Stomach (tissue), 9 donors: ENCODE results near the gene APMAP. TPM values are rescaled to one million over a fixed set of nuclear protein-coding genes. Genes with fewer than 3 reads are reported as not detected.
A peak's percentile ranks its signal among the peaks of the same experiment; 100 is the strongest.

ENCODE experiments used
- DNase-seq, 2 donors: peaks; one replicate each; pipeline versions ENCODE4 v3.0.0 to v3.0.0-alpha.2; 2013 to 2019
- H3K27ac ChIP-seq, 5 donors: fragments of 200-600 bp in 4 of 5; sonication (generic) in 4 of 5; one replicate each; pipeline ENCODE4 v1.5.1; 2013 to 2019; ENCODE audit warnings: mild to moderate bottlenecking in 1 of 5, moderate library complexity in 1 of 5
- H3K27me3 ChIP-seq, 3 donors: fragments of 200-600 bp; sonication (generic); one replicate each; pipeline ENCODE4 v1.5.1; 2017 to 2019; ENCODE audit warnings: mixed run types in 1 of 3
- H3K36me3 ChIP-seq, 4 donors: fragments of 200-600 bp; sonication (generic); 1 replicate in 3 of 4; 2 replicates in 1 of 4; pipeline ENCODE4 v1.5.1; 2016 to 2019
- H3K4me1 ChIP-seq, 4 donors: fragments of 200-600 bp; sonication (generic); one replicate each; pipeline ENCODE4 v1.5.1; 2016 to 2019
- H3K4me3 ChIP-seq, 4 donors: fragments of 200-600 bp; sonication (generic) in 3 of 4; one replicate each; pipeline ENCODE4 v1.5.1; 2016 to 2019; ENCODE audit warnings: mild to moderate bottlenecking in 1 of 4
- H3K9me3 ChIP-seq, 4 donors: fragments of 200-600 bp; sonication (generic); one replicate each; pipeline ENCODE4 v1.5.1; 2016 to 2019
- EP300 ChIP-seq: sonication (generic); formaldehyde crosslinking; IDR thresholded peaks from one replicate; pipeline ENCODE4 v1.6.1; 2017; ENCODE audit warnings: antibody characterized with exemption
- POLR2A ChIP-seq, 4 donors: fragments of 450-650 bp; IDR thresholded peaks; one replicate each; pipeline ENCODE4 v1.6.1; 2016; ENCODE audit warnings: antibody characterized with exemption in 4 of 4, control low read depth in 2 of 4, mild to moderate bottlenecking in 1 of 4, moderate library complexity in 1 of 4
- POLR2AphosphoS5 ChIP-seq, 3 donors: sonication (generic); formaldehyde crosslinking; IDR thresholded peaks; one replicate each; pipeline ENCODE4 v1.6.1; 2016; ENCODE audit warnings: antibody characterized with exemption in 3 of 3
- WGBS, 5 donors: extraction: QIAGEN DNeasy Blood & Tissue Kit in 3 of 5; methylation state at CpG; one replicate each; pipeline versions ENCODE4 v1.1.5 to v1.1.7; 2013 to 2018; 5-methylcytosine and 5-hydroxymethylcytosine counted together
- intact Hi-C: fragments of 100-400 bp; cut with DNase I; formaldehyde crosslinking; loops from one replicate; pipeline ENCODE4 v1.15.1; 2023; ENCODE audit warnings: low total_unique reads
- polyA plus RNA-seq, 3 donors: library from polyadenylated mRNA; stranded (reverse); fragments of 200-250 nt; gene quantifications; one replicate each; pipeline ENCODE4 v1.2.3, GENCODE V29; 2013
- total RNA-seq, 5 donors: library from RNA; depleted of rRNA; stranded (reverse); fragments of >200 nt; gene quantifications; one replicate each; pipeline versions ENCODE4 v1.1.0 to v1.2.3, GENCODE V29; 2014 to 2016
- TF ChIP-seq, protein P1 (sequence below), 7 experiments: fragments of 450-650 bp in 4 of 7; fragments of 200-600 bp in 3 of 7; sonication (generic) in 3 of 7; IDR thresholded peaks; one replicate each; pipeline ENCODE4 v1.5.1; 2016 to 2019; ENCODE audit warnings: antibody characterized with exemption in 7 of 7, control low read depth in 2 of 7, mild to moderate bottlenecking in 1 of 7
- donor health status: healthy with polysubstance abuse.
- donor health status: Bipolar disorder and iron deficiency.
- donor health status: healthy.

The APMAP gene
- total and polyA plus RNA-seq, 8 donors, result 12.3 to 55.6 (median 32.1) TPM

DNA sequence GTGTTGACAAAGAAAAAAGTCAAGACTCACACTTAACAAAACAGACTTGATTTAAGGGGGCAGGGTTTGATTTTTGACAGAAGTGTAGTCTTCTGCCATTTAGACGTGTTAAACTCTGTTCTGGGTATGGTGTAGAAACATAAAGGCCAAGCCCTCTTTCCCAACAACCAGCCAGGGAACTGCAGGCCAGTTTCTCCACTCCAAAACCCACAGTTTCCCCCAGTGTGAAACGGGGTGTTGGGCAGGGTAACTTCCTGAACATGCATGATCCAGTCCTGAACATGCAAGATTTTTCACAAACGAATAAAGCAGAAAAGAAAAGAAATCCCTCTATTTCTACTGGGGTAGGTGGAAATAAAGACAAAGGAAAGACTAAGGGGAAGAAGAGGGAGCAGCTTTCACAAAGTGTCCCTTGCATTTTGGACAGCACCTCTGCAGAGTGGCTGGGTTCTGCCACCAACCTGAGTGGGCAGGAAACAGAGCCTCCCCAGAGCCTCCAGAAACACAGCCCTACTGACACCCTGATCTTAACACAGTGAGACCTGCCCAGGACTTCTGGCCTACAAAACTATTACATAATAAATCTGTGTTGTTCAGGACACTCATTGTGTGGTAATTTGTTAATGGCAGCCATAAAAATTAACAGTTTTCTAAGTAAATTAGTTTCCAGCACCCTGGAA, 7.5 kb downstream of the APMAP start:
- Histone ChIP-seq H3K9me3 (peaks cover 0 to 4% (median 0%) of the 10 kb centered on the region in 4 donors), H3K27ac (no peak overlapping the region), H3K4me1 (peaks cover 0 to 32% (median 7%) of the 10 kb centered on the region in 4 donors), H3K27me3 (no peaks in the 10 kb centered on the region), H3K4me3 (no peak overlapping the region), H3K36me3 (peaks cover 22 to 39% (median 34%) of the 10 kb centered on the region in 4 donors)
- 62 to 78% (median 68%) methylated on average over 3 of the region's 3 CpGs for WGBS, 5 donors
- DNase-seq, result peak in 1 of 2 donors; percentile 23
- TF ChIP-seq EP300, result no peak
- TF ChIP-seq, protein P1, sequence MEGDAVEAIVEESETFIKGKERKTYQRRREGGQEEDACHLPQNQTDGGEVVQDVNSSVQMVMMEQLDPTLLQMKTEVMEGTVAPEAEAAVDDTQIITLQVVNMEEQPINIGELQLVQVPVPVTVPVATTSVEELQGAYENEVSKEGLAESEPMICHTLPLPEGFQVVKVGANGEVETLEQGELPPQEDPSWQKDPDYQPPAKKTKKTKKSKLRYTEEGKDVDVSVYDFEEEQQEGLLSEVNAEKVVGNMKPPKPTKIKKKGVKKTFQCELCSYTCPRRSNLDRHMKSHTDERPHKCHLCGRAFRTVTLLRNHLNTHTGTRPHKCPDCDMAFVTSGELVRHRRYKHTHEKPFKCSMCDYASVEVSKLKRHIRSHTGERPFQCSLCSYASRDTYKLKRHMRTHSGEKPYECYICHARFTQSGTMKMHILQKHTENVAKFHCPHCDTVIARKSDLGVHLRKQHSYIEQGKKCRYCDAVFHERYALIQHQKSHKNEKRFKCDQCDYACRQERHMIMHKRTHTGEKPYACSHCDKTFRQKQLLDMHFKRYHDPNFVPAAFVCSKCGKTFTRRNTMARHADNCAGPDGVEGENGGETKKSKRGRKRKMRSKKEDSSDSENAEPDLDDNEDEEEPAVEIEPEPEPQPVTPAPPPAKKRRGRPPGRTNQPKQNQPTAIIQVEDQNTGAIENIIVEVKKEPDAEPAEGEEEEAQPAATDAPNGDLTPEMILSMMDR (IDR thresholded peaks at IDR 0.05), result no peak
- no peak for TF ChIP-seq POLR2A (IDR thresholded peaks at IDR 0.05)
- TF ChIP-seq POLR2AphosphoS5 (IDR thresholded peaks at IDR 0.05), result no peak
- intact Hi-C loops, result no loop called here

DNA sequence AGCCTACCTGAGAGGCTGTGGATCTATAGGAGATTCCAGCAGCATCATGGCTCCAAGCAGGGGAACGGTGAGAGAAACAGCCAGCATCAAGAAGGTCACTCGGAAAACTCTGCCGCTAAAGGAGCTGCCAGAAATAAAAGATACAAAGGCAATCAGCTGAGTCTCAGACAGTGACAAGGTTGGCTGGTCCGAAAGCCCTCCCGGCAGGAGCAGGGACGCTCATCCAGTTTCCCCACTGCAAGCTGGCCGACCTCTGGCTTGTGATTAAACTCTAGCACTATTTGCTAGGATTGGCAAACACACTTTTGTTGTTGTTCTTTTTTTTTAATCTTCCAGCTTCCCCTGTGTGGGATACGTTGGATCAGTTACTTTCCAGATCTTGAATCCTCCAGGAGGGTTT, 8.7 kb downstream of the APMAP start:
- Histone ChIP-seq H3K36me3 (peaks cover 27 to 47% (median 42%) of the 10 kb centered on the region in 4 donors), H3K4me1 (peaks cover 0 to 34% (median 7%) of the 10 kb centered on the region in 4 donors), H3K27ac (no peak overlapping the region), H3K4me3 (no peak overlapping the region), H3K27me3 (no peaks in the 10 kb centered on the region), H3K9me3 (peaks cover 0 to 8% (median 0%) of the 10 kb centered on the region in 4 donors)
- intact Hi-C loops, result no loop called here
- WGBS, 5 donors, result 55 to 71% (median 58%) methylated on average over 8 of the region's 8 CpGs
- DNase-seq, result no peak
- TF ChIP-seq, protein P1 (IDR thresholded peaks at IDR 0.05), result no peak
- TF ChIP-seq EP300 (no peak), POLR2A (IDR thresholded peaks at IDR 0.05) (no peak), POLR2AphosphoS5 (IDR thresholded peaks at IDR 0.05) (no peak)

DNA sequence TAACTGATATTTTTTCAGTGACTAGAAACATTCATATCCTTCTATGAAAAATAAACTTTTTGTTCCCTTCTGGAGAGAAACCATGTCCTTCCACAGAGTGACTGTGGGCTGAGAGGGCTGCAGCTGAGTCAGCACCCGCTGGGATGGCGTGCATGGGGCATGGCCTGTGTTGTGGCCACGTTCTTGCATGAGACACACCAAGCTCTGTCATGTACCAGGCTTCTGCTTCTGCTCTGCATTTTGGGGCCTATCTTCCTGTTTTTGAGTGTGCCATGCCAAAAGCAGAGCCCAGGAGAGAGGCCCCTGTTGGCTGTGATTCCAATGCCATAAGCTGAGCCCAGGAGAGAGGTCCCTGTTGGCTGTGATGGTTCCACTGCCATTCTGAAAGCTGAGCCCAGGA, 10.8 kb downstream of the APMAP start:
- DNase-seq, result no peak
- TF ChIP-seq EP300, result no peak
- TF ChIP-seq, protein P1 (IDR thresholded peaks at IDR 0.05), result no peak
- no peak for TF ChIP-seq POLR2AphosphoS5 (IDR thresholded peaks at IDR 0.05)
- no peak for TF ChIP-seq POLR2A (IDR thresholded peaks at IDR 0.05)
- H3K27me3 ChIP-seq, result no peaks in the 10 kb centered on the region
- H3K36me3 ChIP-seq, result peaks cover 27 to 68% (median 63%) of the 10 kb centered on the region in 4 donors
- H3K4me1 ChIP-seq, result peaks cover 0 to 37% (median 5%) of the 10 kb centered on the region in 4 donors
- 71 to 91% (median 86%) methylated on average over 3 of the region's 3 CpGs for WGBS, 5 donors
- intact Hi-C loops, result no loop called here
- H3K9me3 ChIP-seq, result peaks cover 0 to 12% (median 0%) of the 10 kb centered on the region in 4 donors
- no peak overlapping the region for H3K4me3 ChIP-seq
- no peak overlapping the region for H3K27ac ChIP-seq

DNA sequence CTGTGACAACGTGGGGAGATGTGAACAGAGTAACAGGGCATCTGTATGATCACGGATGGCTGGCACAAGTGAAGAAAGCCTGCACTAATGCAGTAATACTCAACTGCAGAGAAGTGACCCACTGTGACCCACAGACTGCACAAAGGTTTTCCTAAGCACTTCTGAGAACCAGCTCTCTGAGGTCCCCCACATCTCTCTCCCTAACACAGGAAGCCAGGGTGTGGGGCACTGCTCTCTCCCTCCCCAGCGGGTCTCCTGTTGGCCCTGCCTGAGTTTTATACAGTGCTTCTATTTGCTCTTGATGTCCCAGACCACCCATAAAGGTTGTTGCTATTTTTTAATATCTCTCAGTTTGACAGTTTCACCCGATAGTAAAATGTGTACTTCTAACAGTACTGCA, 11.3 kb downstream of the APMAP start:
- H3K9me3 ChIP-seq, result peaks cover 0 to 17% (median 3%) of the 10 kb centered on the region in 4 donors
- no peak for DNase-seq
- 84 to 95% (median 86%) methylated on average over 4 of the region's 4 CpGs for WGBS, 5 donors
- peaks cover 27 to 73% (median 68%) of the 10 kb centered on the region in 4 donors for H3K36me3 ChIP-seq
- intact Hi-C loops, result no loop called here
- no peak overlapping the region for H3K4me3 ChIP-seq
- peaks cover 0 to 33% (median 5%) of the 10 kb centered on the region in 4 donors for H3K4me1 ChIP-seq
- no peaks in the 10 kb centered on the region for H3K27me3 ChIP-seq
- TF ChIP-seq POLR2AphosphoS5 (IDR thresholded peaks at IDR 0.05), result no peak
- TF ChIP-seq POLR2A (IDR thresholded peaks at IDR 0.05), result no peak
- TF ChIP-seq, protein P1 (IDR thresholded peaks at IDR 0.05), result no peak
- no peak for TF ChIP-seq EP300
- H3K27ac ChIP-seq, result peak overlapping the region in 1 of 5 donors; percentile 30
